ENCODE results near the gene INPP5F.
A peak's percentile ranks its signal among the peaks of the same experiment; 100 is the strongest.

INPP5F gene

DNA sequence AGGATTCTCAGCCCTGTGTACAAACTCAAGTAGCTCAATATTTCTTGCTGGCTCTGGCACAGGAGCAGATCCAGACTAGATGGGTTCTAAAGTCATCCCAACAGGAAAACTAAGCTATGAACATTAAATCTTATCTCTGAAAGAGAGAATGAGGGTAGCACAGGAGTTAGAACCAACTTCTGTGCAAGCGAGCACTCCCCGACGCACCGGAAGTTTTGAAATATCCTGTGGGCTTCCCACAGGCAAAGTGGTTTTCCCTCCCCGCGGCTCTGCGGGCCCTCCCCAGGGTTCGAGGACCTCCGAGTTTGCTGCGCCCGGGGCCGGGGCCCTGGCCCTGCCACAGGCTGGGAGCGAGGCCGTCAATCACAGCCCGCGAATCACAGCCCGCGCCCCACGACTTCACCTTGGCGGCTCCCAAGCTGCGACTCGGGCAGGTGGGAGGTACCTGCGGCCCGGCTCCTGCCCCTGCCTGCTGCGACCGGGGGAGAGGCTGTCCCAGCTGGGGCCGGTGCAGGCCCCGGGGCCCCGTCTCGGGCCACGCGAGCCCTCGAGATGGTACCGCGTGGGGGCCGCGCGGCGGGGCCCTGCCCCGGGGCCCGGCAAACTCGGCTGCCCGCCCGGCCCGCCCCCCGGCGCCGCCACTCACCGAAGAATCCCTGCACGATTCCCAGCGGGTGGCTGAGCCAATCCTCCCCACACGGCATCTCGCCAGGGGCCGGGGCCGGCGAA, 146.2 kb downstream of the INPP5F start:
- DNase-seq = peak; percentile 25

DNA sequence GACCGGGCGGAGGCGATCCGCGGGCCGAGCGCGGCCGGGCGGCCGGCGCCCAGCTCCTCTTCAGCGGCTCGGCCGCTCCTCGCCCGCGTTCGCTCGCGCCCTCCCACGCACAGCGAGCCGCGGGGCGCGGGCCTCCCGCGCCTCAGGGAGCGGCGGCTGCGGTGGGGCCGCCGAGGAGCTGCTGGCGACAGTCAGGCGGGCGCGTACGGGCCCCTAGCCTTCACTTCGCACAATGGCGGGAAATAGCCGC, 146.7 kb downstream of the INPP5F start, which contains the start of gene MCMBP:
Gene MCMBP (minus strand): TSS at position 234 of the 250 bp plus-strand sequence. CDS start 259 bp downstream, outside the sequence.
- DNase-seq = no peak

GRCh38 chr10:119872860-119873681, 147.2 kb downstream of the INPP5F start:
- DNase-seq = peak; percentile 52

- DNase-seq = no peak
These were observed 152.7 kb downstream of the INPP5F start for GRCh38 chr10:119878524-119878923.
